Measurements from ENCODE around the gene C22orf15.

C22orf15 gene

DNA sequence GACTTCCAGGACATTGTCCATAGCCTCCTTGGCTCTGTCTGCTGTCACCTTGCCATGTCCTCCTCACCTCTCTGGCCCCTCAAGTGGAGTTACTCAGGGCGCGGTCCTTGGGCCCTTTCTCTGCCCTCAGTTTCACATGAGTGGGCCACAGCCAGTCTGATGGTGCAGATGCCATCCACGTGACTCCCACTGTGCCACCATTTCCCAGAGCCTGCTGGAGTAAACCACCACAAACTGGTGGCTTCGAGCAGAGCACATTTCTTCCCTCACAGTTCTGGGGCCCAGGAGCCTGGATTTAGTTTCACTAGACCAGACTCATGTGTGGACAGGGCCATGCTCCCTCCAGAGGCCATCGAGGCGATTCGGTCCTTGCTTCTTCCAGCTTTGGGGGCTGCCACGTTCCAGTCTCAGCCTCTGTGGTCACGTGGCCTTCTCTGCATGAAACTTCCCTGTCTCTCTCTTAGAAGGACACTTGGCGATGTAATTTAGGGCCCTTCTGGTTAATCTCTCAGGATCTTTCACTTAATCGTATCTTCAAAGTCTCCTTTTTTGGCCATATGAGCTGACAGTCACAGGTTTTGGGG, 38.5 kb downstream of the C22orf15 start:
- no peak overlapping the region for H2BK120ac ChIP-seq (ENCODE audit: insufficient read depth, low read length, poor library complexity)
- WGBS (ENCODE audit: extremely low coverage, insufficient coverage, insufficient read length): no CpG with 5 or more reads among the region's 11 CpGs
- no peak overlapping the region for H4K91ac ChIP-seq (ENCODE audit: low read depth, low read length)
- peaks cover 64 to 75% of the 10 kb centered on the region in 2 experiments for H3K36me3 ChIP-seq (ENCODE audit: control insufficient read depth in 1 of 2, insufficient read depth in 2 of 2, low read length in 2 of 2)
- H3K4me2 ChIP-seq (ENCODE audit: low read length): no peak overlapping the region
- no peak overlapping the region for H3K18ac ChIP-seq (ENCODE audit: low read length)
- no peaks in the 10 kb centered on the region for H3K79me1 ChIP-seq (ENCODE audit: low read length)
- no peak for DNase-seq
- H3K27ac ChIP-seq (ENCODE audit: low read depth, low read length): no peak overlapping the region
- no peak overlapping the region for H3K4me3 ChIP-seq (ENCODE audit: low read depth, low read length)
- H3K4me1 ChIP-seq (ENCODE audit: control insufficient read depth in 1 of 2, insufficient read depth in 2 of 2, low read length in 2 of 2): no peaks in the 10 kb centered on the region
- H2AK5ac ChIP-seq (ENCODE audit: low read length): no peak overlapping the region
- no peaks in the 10 kb centered on the region for H3K27me3 ChIP-seq (ENCODE audit: insufficient read depth, low read length)
- H4K8ac ChIP-seq (ENCODE audit: low read depth, low read length): no peak overlapping the region
- H4K12ac ChIP-seq (ENCODE audit: low read depth, low read length): no peak overlapping the region
- H3K9me3 ChIP-seq (ENCODE audit: insufficient read depth, low read depth, low read length): peaks cover 1% of the 10 kb centered on the region
- H3K14ac ChIP-seq (ENCODE audit: low read length): no peak overlapping the region
- H3K79me2 ChIP-seq (ENCODE audit: control insufficient read depth, insufficient read depth, low read length, poor library complexity): no peaks in the 10 kb centered on the region
- H2AFZ ChIP-seq (ENCODE audit: insufficient read depth, low read length, poor library complexity): no peak overlapping the region
- H2BK5ac ChIP-seq (ENCODE audit: low read depth, low read length, poor library complexity): no peak overlapping the region
- H3K23ac ChIP-seq (ENCODE audit: low read length): no peak overlapping the region
- H3K4ac ChIP-seq (ENCODE audit: low read depth, low read length): no peak overlapping the region
- H3K9ac ChIP-seq (ENCODE audit: low read length): no peak overlapping the region
- no peak overlapping the region for H2BK12ac ChIP-seq (ENCODE audit: low read length)

DNA sequence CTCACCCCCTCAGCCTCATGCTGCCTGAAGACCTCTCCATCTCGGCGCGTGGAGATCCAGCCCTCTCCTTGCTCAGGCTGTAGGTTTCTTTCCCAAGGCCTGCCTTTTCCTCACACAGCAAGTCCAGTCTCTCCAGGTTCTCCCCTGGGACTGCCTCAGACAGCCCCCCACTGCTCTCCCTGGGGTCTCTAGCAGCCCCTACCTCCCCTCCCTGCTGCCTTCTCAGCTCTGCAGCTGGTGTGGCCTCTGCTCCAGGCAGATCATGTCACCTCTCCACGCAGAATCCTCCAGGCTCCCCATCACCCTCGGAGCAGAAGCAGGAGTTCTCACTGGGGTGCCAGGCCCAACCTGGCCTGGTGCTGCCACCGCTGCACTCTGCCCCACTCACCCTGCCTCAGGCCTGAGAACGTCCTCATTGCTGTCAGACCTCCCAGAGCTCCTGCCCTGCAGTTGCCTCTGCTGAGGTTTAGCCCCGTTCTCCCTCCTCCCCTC, 39.1 kb downstream of the C22orf15 start:
- Histone ChIP-seq H3K9ac (ENCODE audit: low read length) (no peak overlapping the region), H4K12ac (ENCODE audit: low read depth, low read length) (no peak overlapping the region), H2BK5ac (ENCODE audit: low read depth, low read length, poor library complexity) (no peak overlapping the region), H3K18ac (ENCODE audit: low read length) (no peak overlapping the region), H2AFZ (ENCODE audit: insufficient read depth, low read length, poor library complexity) (no peak overlapping the region), H3K14ac (ENCODE audit: low read length) (no peak overlapping the region), H2BK12ac (ENCODE audit: low read length) (no peak overlapping the region), H4K8ac (ENCODE audit: low read depth, low read length) (no peak overlapping the region), H2BK120ac (ENCODE audit: insufficient read depth, low read length, poor library complexity) (no peak overlapping the region), H2AK5ac (ENCODE audit: low read length) (no peak overlapping the region), H3K79me2 (ENCODE audit: control insufficient read depth, insufficient read depth, low read length, poor library complexity) (no peaks in the 10 kb centered on the region), H3K27ac (ENCODE audit: low read depth, low read length) (no peak overlapping the region), H3K79me1 (ENCODE audit: low read length) (no peaks in the 10 kb centered on the region), H3K27me3 (ENCODE audit: insufficient read depth, low read length) (no peaks in the 10 kb centered on the region), H3K4ac (ENCODE audit: low read depth, low read length) (no peak overlapping the region), H3K4me1 (ENCODE audit: control insufficient read depth in 1 of 2, insufficient read depth in 2 of 2, low read length in 2 of 2) (no peaks in the 10 kb centered on the region), H3K36me3 (ENCODE audit: control insufficient read depth in 1 of 2, insufficient read depth in 2 of 2, low read length in 2 of 2) (peaks cover 59 to 76% of the 10 kb centered on the region in 2 experiments), H3K4me3 (ENCODE audit: low read depth, low read length) (no peak overlapping the region), H3K9me3 (ENCODE audit: insufficient read depth, low read depth, low read length) (peaks cover 1% of the 10 kb centered on the region), H3K23ac (ENCODE audit: low read length) (no peak overlapping the region), H4K91ac (ENCODE audit: low read depth, low read length) (no peak overlapping the region), H3K4me2 (ENCODE audit: low read length) (no peak overlapping the region)
- no CpG with 5 or more reads among the region's 8 CpGs for WGBS (ENCODE audit: extremely low coverage, insufficient coverage, insufficient read length)
- no peak for DNase-seq

GRCh38 chr22:23803001-23803819, 40.4 kb downstream of the C22orf15 start:
- no peak overlapping the region for H2AK5ac ChIP-seq (ENCODE audit: low read length)
- no peaks in the 10 kb centered on the region for H3K4me1 ChIP-seq (ENCODE audit: control insufficient read depth in 1 of 2, insufficient read depth in 2 of 2, low read length in 2 of 2)
- no peak overlapping the region for H3K4ac ChIP-seq (ENCODE audit: low read depth, low read length)
- H2BK120ac ChIP-seq (ENCODE audit: insufficient read depth, low read length, poor library complexity): no peak overlapping the region
- H3K9me3 ChIP-seq (ENCODE audit: insufficient read depth, low read depth, low read length): peaks cover 1% of the 10 kb centered on the region
- peaks cover 56 to 73% of the 10 kb centered on the region in 2 experiments for H3K36me3 ChIP-seq (ENCODE audit: control insufficient read depth in 1 of 2, insufficient read depth in 2 of 2, low read length in 2 of 2)
- H4K12ac ChIP-seq (ENCODE audit: low read depth, low read length): no peak overlapping the region
- H3K18ac ChIP-seq (ENCODE audit: low read length): no peak overlapping the region
- H2AFZ ChIP-seq (ENCODE audit: insufficient read depth, low read length, poor library complexity): no peak overlapping the region
- no peaks in the 10 kb centered on the region for H3K79me2 ChIP-seq (ENCODE audit: control insufficient read depth, insufficient read depth, low read length, poor library complexity)
- no peak overlapping the region for H3K23ac ChIP-seq (ENCODE audit: low read length)
- H3K9ac ChIP-seq (ENCODE audit: low read length): no peak overlapping the region
- no peak overlapping the region for H4K91ac ChIP-seq (ENCODE audit: low read depth, low read length)
- H3K27ac ChIP-seq (ENCODE audit: low read depth, low read length): no peak overlapping the region
- no peak overlapping the region for H3K4me3 ChIP-seq (ENCODE audit: low read depth, low read length)
- no peak overlapping the region for H3K4me2 ChIP-seq (ENCODE audit: low read length)
- no peak overlapping the region for H2BK5ac ChIP-seq (ENCODE audit: low read depth, low read length, poor library complexity)
- H2BK12ac ChIP-seq (ENCODE audit: low read length): no peak overlapping the region
- no peak for DNase-seq
- H3K79me1 ChIP-seq (ENCODE audit: low read length): no peaks in the 10 kb centered on the region
- no peak overlapping the region for H4K8ac ChIP-seq (ENCODE audit: low read depth, low read length)
- no peak overlapping the region for H3K14ac ChIP-seq (ENCODE audit: low read length)
- H3K27me3 ChIP-seq (ENCODE audit: insufficient read depth, low read length): no peaks in the 10 kb centered on the region
- WGBS (ENCODE audit: extremely low coverage, insufficient coverage, insufficient read length): no CpG with 5 or more reads among the region's 21 CpGs

- Histone ChIP-seq H3K27me3 (ENCODE audit: insufficient read depth, low read length) (no peaks in the 10 kb centered on the region), H2BK5ac (ENCODE audit: low read depth, low read length, poor library complexity) (no peak overlapping the region), H3K27ac (ENCODE audit: low read depth, low read length) (no peak overlapping the region), H3K23ac (ENCODE audit: low read length) (no peak overlapping the region), H3K36me3 (ENCODE audit: control insufficient read depth in 1 of 2, insufficient read depth in 2 of 2, low read length in 2 of 2) (peaks cover 56 to 68% of the 10 kb centered on the region in 2 experiments), H3K18ac (ENCODE audit: low read length) (no peak overlapping the region), H3K79me1 (ENCODE audit: low read length) (no peaks in the 10 kb centered on the region), H3K4me3 (ENCODE audit: low read depth, low read length) (no peak overlapping the region), H2BK120ac (ENCODE audit: insufficient read depth, low read length, poor library complexity) (no peak overlapping the region), H3K4ac (ENCODE audit: low read depth, low read length) (no peak overlapping the region), H2AK5ac (ENCODE audit: low read length) (no peak overlapping the region), H3K14ac (ENCODE audit: low read length) (no peak overlapping the region), H4K12ac (ENCODE audit: low read depth, low read length) (no peak overlapping the region), H2AFZ (ENCODE audit: insufficient read depth, low read length, poor library complexity) (no peak overlapping the region), H3K4me1 (ENCODE audit: control insufficient read depth in 1 of 2, insufficient read depth in 2 of 2, low read length in 2 of 2) (no peaks in the 10 kb centered on the region), H3K4me2 (ENCODE audit: low read length) (no peak overlapping the region), H3K9ac (ENCODE audit: low read length) (no peak overlapping the region), H2BK12ac (ENCODE audit: low read length) (no peak overlapping the region), H3K79me2 (ENCODE audit: control insufficient read depth, insufficient read depth, low read length, poor library complexity) (no peaks in the 10 kb centered on the region), H4K91ac (ENCODE audit: low read depth, low read length) (no peak overlapping the region), H3K9me3 (ENCODE audit: insufficient read depth, low read depth, low read length) (peaks cover 1% of the 10 kb centered on the region), H4K8ac (ENCODE audit: low read depth, low read length) (no peak overlapping the region)
- DNase-seq: no peak
- no CpG with 5 or more reads among the region's 12 CpGs for WGBS (ENCODE audit: extremely low coverage, insufficient coverage, insufficient read length)
Measured at GRCh38 chr22:23804781-23805291, 42.0 kb downstream of the C22orf15 start.

Data from trophoblast cell (in vitro differentiated cells and primary cell).